Sigmoid colon (tissue), 7 donors: ENCODE data around the gene PCBP3. TPM values are rescaled to one million over a fixed set of nuclear protein-coding genes. Genes with fewer than 3 reads are reported as not detected.

ENCODE experiments used
- DNase-seq: peaks from one replicate; pipeline ENCODE4 v3.0.0-alpha.2; 2019
- H3K27ac ChIP-seq, 4 donors: fragments of 200-600 bp; sonication (generic); one replicate each; pipeline ENCODE4 v1.5.1; 2016 to 2019; ENCODE audit warnings: mild to moderate bottlenecking in 1 of 4
- H3K27me3 ChIP-seq, 3 donors: fragments of 200-600 bp; sonication (generic); one replicate each; pipeline ENCODE4 v1.5.1; 2019; ENCODE audit warnings: mild to moderate bottlenecking in 1 of 3
- H3K36me3 ChIP-seq, 4 donors: fragments of 200-600 bp; sonication (generic); one replicate each; pipeline ENCODE4 v1.5.1; 2016 to 2019
- H3K4me1 ChIP-seq, 4 donors: fragments of 200-600 bp; sonication (generic); one replicate each; pipeline ENCODE4 v1.5.1; 2017 to 2019
- H3K4me3 ChIP-seq, 4 donors: fragments of 200-600 bp; sonication (generic); one replicate each; pipeline ENCODE4 v1.5.1; 2017 to 2019; ENCODE audit warnings: mild to moderate bottlenecking in 2 of 4, moderate library complexity in 1 of 4
- H3K9me3 ChIP-seq, 4 donors: fragments of 200-600 bp in 3 of 4; sonication (generic) in 3 of 4; one replicate each; pipeline versions ENCODE4 v1.5.1 to v1.6.1; 2013 to 2019
- EP300 ChIP-seq, 4 donors: sonication (generic); formaldehyde crosslinking; IDR thresholded peaks; one replicate each; pipeline ENCODE4 v1.6.1; 2017; ENCODE audit warnings: antibody characterized with exemption in 4 of 4
- POLR2A ChIP-seq, 2 donors: fragments of 450-650 bp; IDR thresholded peaks; one replicate each; pipeline ENCODE4 v1.6.1; 2016; ENCODE audit warnings: antibody characterized with exemption in 2 of 2, mild to moderate bottlenecking in 2 of 2, moderate library complexity in 2 of 2
- POLR2AphosphoS5 ChIP-seq, 4 donors: sonication (generic); formaldehyde crosslinking; IDR thresholded peaks; one replicate each; pipeline ENCODE4 v1.6.1; 2017; ENCODE audit warnings: antibody characterized with exemption in 4 of 4
- WGBS, 2 donors: extraction: QIAGEN DNeasy Blood & Tissue Kit; methylation state at CpG; one replicate each; pipeline ENCODE4 v1.1.7; 2013; 5-methylcytosine and 5-hydroxymethylcytosine counted together
- intact Hi-C: fragments of 100-400 bp; cut with DNase I; formaldehyde crosslinking; loops from one replicate; pipeline ENCODE4 v1.15.1; 2023
- polyA plus RNA-seq, 3 donors: library from polyadenylated mRNA; stranded (reverse); fragments of 200-250 nt; gene quantifications; one replicate each; pipeline ENCODE4 v1.2.3, GENCODE V29; 2013
- total RNA-seq, 4 donors: library from RNA; depleted of rRNA; stranded (reverse); fragments of >200 nt; gene quantifications; one replicate each; pipeline ENCODE4 v1.1.0, GENCODE V29; 2016
- TF ChIP-seq, protein P1 (sequence below), 4 experiments: fragments of 450-650 bp in 3 of 4; fragments of 200-600 bp in 1 of 4; IDR thresholded peaks; one replicate each; pipeline ENCODE4 v1.5.1; 2016 to 2019; ENCODE audit warnings: antibody characterized with exemption in 4 of 4, mild to moderate bottlenecking in 3 of 4, moderate library complexity in 2 of 4
- donor health status: healthy with polysubstance abuse.
- donor health status: Bipolar disorder and iron deficiency.
- donor health status: healthy.

Gene PCBP3
- total and polyA plus RNA-seq, 7 donors = 1.2 to 21.3 (median 8.2) TPM

DNA sequence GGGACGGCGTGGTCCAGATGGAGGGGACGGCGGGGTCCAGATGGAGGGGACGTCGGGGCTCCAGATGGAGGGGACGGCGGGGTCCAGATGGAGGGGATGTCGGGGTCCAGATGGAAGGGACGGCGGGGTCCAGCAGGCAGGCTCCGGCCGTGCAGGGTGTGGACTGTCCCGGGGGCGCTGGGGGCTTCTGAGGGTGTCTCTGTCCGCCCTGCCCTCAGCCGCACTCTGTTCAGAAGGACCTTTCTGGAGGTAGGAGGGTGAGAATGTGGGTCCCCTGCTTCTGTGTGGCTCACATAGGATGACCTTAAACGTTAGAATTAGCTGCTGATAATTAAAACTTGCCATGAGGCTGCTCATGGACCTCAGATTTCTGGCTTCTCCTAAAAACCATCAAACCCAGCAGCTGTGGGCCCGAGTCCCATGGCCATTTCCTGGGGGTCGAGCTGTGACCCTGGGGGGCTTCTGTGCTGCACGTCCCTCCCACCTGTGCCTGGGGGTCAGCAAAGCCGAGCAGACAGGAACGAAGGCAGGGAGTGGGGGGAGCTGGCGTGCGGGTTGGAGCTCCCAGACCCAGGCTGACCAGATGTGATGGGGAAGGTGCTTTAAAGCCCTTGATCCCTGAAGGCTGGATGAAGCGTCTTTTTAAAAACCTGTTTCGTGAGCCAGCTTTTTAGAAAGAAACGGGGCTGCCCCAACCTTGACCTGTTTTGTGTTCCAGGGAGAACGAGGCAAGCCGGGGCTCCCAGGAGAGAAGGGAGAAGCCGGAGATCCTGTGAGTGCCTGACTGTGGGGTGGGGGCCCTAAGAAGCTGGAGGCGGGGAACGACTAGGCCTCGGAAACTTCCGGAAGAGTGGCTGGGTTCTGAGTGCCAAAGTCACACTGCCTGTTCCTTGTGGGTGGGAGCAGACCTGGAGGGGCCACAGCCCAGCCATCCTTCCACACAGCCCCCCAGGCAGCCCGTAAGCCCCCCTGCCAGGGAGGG, 345.1 kb downstream of the PCBP3 start:
- H3K27me3 ChIP-seq = no peaks in the 10 kb centered on the region
- no peak for TF ChIP-seq EP300 (IDR thresholded peaks at IDR 0.05)
- TF ChIP-seq POLR2A (IDR thresholded peaks at IDR 0.05) = no peak
- TF ChIP-seq, protein P1, sequence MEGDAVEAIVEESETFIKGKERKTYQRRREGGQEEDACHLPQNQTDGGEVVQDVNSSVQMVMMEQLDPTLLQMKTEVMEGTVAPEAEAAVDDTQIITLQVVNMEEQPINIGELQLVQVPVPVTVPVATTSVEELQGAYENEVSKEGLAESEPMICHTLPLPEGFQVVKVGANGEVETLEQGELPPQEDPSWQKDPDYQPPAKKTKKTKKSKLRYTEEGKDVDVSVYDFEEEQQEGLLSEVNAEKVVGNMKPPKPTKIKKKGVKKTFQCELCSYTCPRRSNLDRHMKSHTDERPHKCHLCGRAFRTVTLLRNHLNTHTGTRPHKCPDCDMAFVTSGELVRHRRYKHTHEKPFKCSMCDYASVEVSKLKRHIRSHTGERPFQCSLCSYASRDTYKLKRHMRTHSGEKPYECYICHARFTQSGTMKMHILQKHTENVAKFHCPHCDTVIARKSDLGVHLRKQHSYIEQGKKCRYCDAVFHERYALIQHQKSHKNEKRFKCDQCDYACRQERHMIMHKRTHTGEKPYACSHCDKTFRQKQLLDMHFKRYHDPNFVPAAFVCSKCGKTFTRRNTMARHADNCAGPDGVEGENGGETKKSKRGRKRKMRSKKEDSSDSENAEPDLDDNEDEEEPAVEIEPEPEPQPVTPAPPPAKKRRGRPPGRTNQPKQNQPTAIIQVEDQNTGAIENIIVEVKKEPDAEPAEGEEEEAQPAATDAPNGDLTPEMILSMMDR (IDR thresholded peaks at IDR 0.05) = no peak
- no peak for TF ChIP-seq POLR2AphosphoS5 (IDR thresholded peaks at IDR 0.05)
- peaks cover 71 to 93% (median 76%) of the 10 kb centered on the region in 4 donors for H3K36me3 ChIP-seq
- intact Hi-C loops = no loop called here
- peaks cover 0 to 93% (median 89%) of the 10 kb centered on the region in 4 donors for H3K4me1 ChIP-seq
- no peak overlapping the region for H3K4me3 ChIP-seq
- H3K27ac ChIP-seq = peak overlapping the region; percentile 72 to 80 (median 76)
- 78 to 83% methylated on average over 36 of the region's 36 CpGs for WGBS, 2 donors
- DNase-seq = peak; percentile 63
- no peaks in the 10 kb centered on the region for H3K9me3 ChIP-seq

GRCh38 chr21:45989355-45990048, 346.0 kb downstream of the PCBP3 start:
- intact Hi-C loops = no loop called here
- 83 to 89% methylated on average over 32 of the region's 32 CpGs for WGBS, 2 donors

DNA sequence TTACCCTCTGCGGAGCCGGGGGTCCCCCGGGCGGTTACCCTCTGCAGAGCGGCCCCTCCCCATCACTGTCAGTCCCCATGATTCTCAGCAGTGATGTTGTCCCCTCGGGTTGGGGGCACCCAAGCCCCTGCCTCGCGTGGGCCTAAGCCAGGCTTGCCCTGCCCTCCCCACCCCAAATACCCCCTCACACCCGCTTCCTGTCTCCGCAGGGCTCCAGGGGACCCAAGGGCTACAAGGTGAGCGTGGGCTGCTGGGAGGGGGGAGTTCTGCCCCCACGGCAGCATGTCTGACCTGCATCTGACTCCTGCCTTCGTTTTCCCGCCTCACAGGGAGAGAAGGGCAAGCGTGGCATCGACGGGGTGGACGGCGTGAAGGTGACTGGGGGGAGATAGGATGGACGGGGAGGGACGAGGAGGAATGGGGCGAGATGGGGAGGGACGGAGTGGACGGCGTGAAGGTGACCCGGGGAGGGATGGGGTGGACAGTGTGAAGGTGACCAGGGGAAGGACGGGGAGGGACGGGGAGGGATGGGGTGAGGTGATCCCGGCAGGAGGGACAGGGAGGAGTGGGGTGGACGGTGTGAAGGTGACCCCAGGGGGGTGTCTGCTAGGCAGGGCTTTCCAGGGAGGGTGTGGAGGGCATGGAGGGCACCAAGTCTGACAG, 346.7 kb downstream of the PCBP3 start:
- Histone ChIP-seq H3K9me3 (no peaks in the 10 kb centered on the region), H3K27ac (peak overlapping the region; percentile 73 to 80 (median 79)), H3K27me3 (no peaks in the 10 kb centered on the region), H3K36me3 (peaks cover 71 to 93% (median 83%) of the 10 kb centered on the region in 4 donors), H3K4me3 (no peak overlapping the region), H3K4me1 (peaks cover 0 to 93% (median 89%) of the 10 kb centered on the region in 4 donors)
- peak; percentile 68 for DNase-seq
- 86 to 89% methylated on average over 30 of the region's 30 CpGs for WGBS, 2 donors
- TF ChIP-seq POLR2AphosphoS5 (IDR thresholded peaks at IDR 0.05) = no peak
- no peak for TF ChIP-seq EP300 (IDR thresholded peaks at IDR 0.05)
- TF ChIP-seq, protein P1 (IDR thresholded peaks at IDR 0.05) = no peak
- no peak for TF ChIP-seq POLR2A (IDR thresholded peaks at IDR 0.05)
- intact Hi-C loops = no loop called here

More at GRCh38 chr21:45989355-45990048, 346.0 kb downstream of the PCBP3 start:
- TF ChIP-seq, protein P1 (IDR thresholded peaks at IDR 0.05) = no peak
- TF ChIP-seq POLR2A (IDR thresholded peaks at IDR 0.05) (no peak), POLR2AphosphoS5 (IDR thresholded peaks at IDR 0.05) (no peak), EP300 (IDR thresholded peaks at IDR 0.05) (no peak)
- Histone ChIP-seq H3K4me3 (no peak overlapping the region), H3K9me3 (no peaks in the 10 kb centered on the region), H3K4me1 (peaks cover 0 to 93% (median 89%) of the 10 kb centered on the region in 4 donors), H3K27me3 (no peaks in the 10 kb centered on the region), H3K27ac (peak overlapping the region; percentile 73 to 80 (median 79)), H3K36me3 (peaks cover 77 to 93% (median 81%) of the 10 kb centered on the region in 4 donors)
- DNase-seq = peak; percentile 67

DNA sequence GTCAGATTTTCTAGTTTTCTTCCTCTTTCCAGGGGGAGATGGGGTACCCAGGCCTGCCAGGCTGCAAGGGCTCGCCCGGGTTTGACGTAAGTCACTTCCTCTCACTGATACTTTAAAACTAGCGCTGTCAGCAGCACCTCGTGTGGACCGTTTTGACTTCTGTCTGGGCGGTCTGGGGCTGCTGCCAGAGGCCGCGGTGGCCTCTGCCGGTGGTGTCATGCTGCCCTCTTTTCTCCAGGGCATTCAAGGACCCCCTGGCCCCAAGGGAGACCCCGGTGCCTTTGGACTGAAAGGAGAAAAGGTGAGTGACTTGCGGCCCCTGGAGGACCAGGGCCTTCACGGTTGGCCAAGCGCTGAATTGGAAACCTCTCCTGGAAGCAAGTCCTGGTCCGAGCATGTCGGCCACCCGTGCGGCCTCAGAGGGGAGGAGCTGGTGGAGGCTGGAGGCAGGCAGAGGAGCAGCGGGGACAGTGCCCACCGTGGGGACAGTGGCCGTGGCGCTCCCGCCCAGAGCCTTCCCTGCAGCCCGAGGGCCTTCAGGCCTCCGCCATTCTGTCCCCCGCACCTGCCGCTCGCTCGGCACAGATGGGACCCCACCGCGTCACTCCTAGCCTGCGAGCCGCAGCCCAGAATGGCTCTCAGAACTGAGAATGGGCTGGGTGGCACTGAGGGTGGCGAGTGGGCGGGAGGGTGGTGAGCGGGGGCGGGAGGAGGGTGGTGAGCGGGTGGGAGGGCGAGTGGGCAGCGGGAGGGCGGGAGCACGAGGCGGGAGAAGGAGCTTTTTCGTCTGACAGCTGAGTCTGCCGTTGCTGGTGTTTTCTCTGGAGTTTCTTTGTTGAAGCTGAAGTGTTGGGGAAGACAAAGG, 347.4 kb downstream of the PCBP3 start:
- DNase-seq = peak; percentile 67
- WGBS, 2 donors = 86 to 87% methylated on average over 45 of the region's 45 CpGs
- intact Hi-C loops = no loop called here
- peaks cover 66 to 93% (median 79%) of the 10 kb centered on the region in 4 donors for H3K36me3 ChIP-seq
- no peaks in the 10 kb centered on the region for H3K9me3 ChIP-seq
- peak overlapping the region; percentile 73 to 80 (median 79) for H3K27ac ChIP-seq
- H3K4me1 ChIP-seq = peaks cover 0 to 93% (median 89%) of the 10 kb centered on the region in 4 donors
- H3K4me3 ChIP-seq = no peak overlapping the region
- no peaks in the 10 kb centered on the region for H3K27me3 ChIP-seq
- TF ChIP-seq, protein P1 (IDR thresholded peaks at IDR 0.05) = no peak
- no peak for TF ChIP-seq EP300 (IDR thresholded peaks at IDR 0.05)
- peak in 1 of 4 donors; percentile 11 for TF ChIP-seq POLR2AphosphoS5 (IDR thresholded peaks at IDR 0.05)
- no peak for TF ChIP-seq POLR2A (IDR thresholded peaks at IDR 0.05)
